DMS53 treated with DMSO at 0.1 percent for 48 hours (cell line): ENCODE measurements around the gene CRB1.

Source experiments
- DNase-seq: peaks from one replicate; lab custom pipeline; 2025; ENCODE audit not compliant: unreplicated experiment; lab: John Stamatoyannopoulos, UW

Gene CRB1

GRCh38 chr1:197268012-197268411 is at the start of gene CRB1:
CRB1 (plus strand) TSS chr1:197268252; CDS start chr1:197268413, 161 bp downstream.
- DNase-seq: no peak

- no peak for DNase-seq
These were observed 49.2 kb upstream of the CRB1 start for GRCh38 chr1:197218857-197219256.

GRCh38 chr1:197222025-197222685 is 45.9 kb upstream of the CRB1 start:
- DNase-seq: no peak

GRCh38 chr1:197222780-197223179 is 45.3 kb upstream of the CRB1 start:
- no peak for DNase-seq

- no peak for DNase-seq
These were observed 43.9 kb upstream of the CRB1 start for GRCh38 chr1:197224160-197224559.

GRCh38 chr1:197225611-197226010 is 42.4 kb upstream of the CRB1 start:
- DNase-seq: no peak

GRCh38 chr1:197234581-197234980 is 33.5 kb upstream of the CRB1 start:
- no peak for DNase-seq

- DNase-seq: no peak
These were observed 32.7 kb upstream of the CRB1 start for GRCh38 chr1:197235355-197235754.

GRCh38 chr1:197247465-197247864 is 20.6 kb upstream of the CRB1 start:
- DNase-seq: no peak

GRCh38 chr1:197249324-197249723 is 18.7 kb upstream of the CRB1 start:
- DNase-seq: no peak

GRCh38 chr1:197250616-197251015 is 17.4 kb upstream of the CRB1 start:
- no peak for DNase-seq

- no peak for DNase-seq
These were observed 15.1 kb upstream of the CRB1 start for GRCh38 chr1:197252973-197253372.

- DNase-seq: no peak
These were observed 13.2 kb upstream of the CRB1 start for GRCh38 chr1:197254866-197255265.

GRCh38 chr1:197264936-197265567 is 3.0 kb upstream of the CRB1 start:
- no peak for DNase-seq

GRCh38 chr1:197269053-197269452 is 1.0 kb downstream of the CRB1 start:
- DNase-seq: no peak

GRCh38 chr1:197272791-197273190 is 4.7 kb downstream of the CRB1 start:
- DNase-seq: no peak

GRCh38 chr1:197277166-197277565 is 9.1 kb downstream of the CRB1 start:
- DNase-seq: no peak

- no peak for DNase-seq
These were observed 16.3 kb downstream of the CRB1 start for GRCh38 chr1:197284325-197284724.

GRCh38 chr1:197284966-197285365 is 16.9 kb downstream of the CRB1 start:
- no peak for DNase-seq

- peak; percentile 78 for DNase-seq
These were observed 17.6 kb downstream of the CRB1 start for GRCh38 chr1:197285526-197286205.

GRCh38 chr1:197286634-197287033 is 18.6 kb downstream of the CRB1 start:
- no peak for DNase-seq

- DNase-seq: no peak
These were observed 19.8 kb downstream of the CRB1 start for GRCh38 chr1:197287863-197288262.
